ENCODE measurements around the gene GOT1.

The GOT1 gene

DNA sequence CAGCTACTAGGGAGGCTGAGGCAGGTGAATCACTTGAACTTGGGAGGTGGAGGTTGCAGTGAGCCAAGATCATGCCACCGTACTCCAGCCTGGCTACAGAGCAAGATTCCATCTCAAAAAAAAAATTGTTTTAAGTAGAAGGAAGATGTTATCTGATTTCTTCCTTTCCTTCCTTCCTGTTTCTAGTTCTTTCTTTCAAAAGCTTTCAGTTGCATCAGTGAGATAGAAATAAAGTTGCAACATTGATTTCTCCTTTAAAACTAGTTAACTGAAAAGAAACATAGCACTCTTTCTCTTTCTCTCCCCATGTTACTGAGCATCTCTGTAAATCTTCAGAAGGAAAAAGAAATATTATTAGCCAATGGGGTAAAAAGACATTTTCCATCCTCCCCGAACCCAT is 63.8 kb downstream of the GOT1 start:
- no peak for TF ChIP-seq CEBPB (IDR thresholded peaks at IDR 0.05)
- TF ChIP-seq EP300 (IDR thresholded peaks at IDR 0.05; ENCODE audit: borderline replicate concordance), result no peak
- TF ChIP-seq TAF1 (IDR thresholded peaks at IDR 0.05; ENCODE audit: low read depth), result no peak
- TF ChIP-seq YY1 (IDR thresholded peaks at IDR 0.05; ENCODE audit: low read depth), result no peak
- TF ChIP-seq TEAD4 (IDR thresholded peaks at IDR 0.05), result no peak
- TF ChIP-seq RAD21 (IDR thresholded peaks at IDR 0.05; ENCODE audit: low read depth), result no peak
- no peak for TF ChIP-seq TCF12 (IDR thresholded peaks at IDR 0.05; ENCODE audit: low read depth)
- TF ChIP-seq, protein P1, sequence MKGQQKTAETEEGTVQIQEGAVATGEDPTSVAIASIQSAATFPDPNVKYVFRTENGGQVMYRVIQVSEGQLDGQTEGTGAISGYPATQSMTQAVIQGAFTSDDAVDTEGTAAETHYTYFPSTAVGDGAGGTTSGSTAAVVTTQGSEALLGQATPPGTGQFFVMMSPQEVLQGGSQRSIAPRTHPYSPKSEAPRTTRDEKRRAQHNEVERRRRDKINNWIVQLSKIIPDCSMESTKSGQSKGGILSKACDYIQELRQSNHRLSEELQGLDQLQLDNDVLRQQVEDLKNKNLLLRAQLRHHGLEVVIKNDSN (IDR thresholded peaks at IDR 0.05), result no peak
- no peak for TF ChIP-seq ZBTB7A (IDR thresholded peaks at IDR 0.05; ENCODE audit: low read depth)
- no peak for TF ChIP-seq EGR1 (IDR thresholded peaks at IDR 0.05)
- no peak for TF ChIP-seq FOXM1 (IDR thresholded peaks at IDR 0.05; ENCODE audit: borderline replicate concordance, low read depth)
- TF ChIP-seq REST (IDR thresholded peaks at IDR 0.05; ENCODE audit: low read depth), result no peak
- TF ChIP-seq, protein P2, sequence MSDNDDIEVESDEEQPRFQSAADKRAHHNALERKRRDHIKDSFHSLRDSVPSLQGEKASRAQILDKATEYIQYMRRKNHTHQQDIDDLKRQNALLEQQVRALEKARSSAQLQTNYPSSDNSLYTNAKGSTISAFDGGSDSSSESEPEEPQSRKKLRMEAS (IDR thresholded peaks at IDR 0.05), result no peak
- no peak for TF ChIP-seq CREB1 (IDR thresholded peaks at IDR 0.05; ENCODE audit: low read depth)
- TF ChIP-seq NFIC (IDR thresholded peaks at IDR 0.05), result no peak

- TF ChIP-seq ZBTB7A (IDR thresholded peaks at IDR 0.05; ENCODE audit: low read depth), result no peak
- no peak for TF ChIP-seq TCF12 (IDR thresholded peaks at IDR 0.05; ENCODE audit: low read depth)
- no peak for TF ChIP-seq TAF1 (IDR thresholded peaks at IDR 0.05; ENCODE audit: low read depth)
- TF ChIP-seq NFIC (IDR thresholded peaks at IDR 0.05), result no peak
Measured at GRCh38 chr10:99365736-99366135, 64.7 kb downstream of the GOT1 start.

DNA sequence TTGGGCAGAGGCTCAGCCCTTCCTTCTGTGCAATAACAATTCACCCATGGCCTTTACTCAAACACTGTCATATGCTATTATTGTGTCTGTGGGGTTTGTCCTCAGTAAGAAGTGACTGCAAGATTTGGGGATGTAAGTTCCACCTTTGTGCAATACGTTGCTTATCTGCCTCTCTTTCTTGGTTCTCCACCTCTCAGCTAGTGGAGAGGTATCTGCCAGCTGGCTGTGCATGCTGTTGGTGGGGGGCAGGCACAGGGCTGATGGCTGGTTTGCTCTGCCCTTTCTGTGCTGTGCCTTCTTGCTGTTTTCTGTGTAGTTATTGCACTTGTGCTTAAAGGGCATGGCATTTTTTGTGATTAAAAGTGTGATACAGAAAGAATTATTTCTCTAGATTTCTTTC is 65.1 kb downstream of the GOT1 start:
- TF ChIP-seq NFIC (IDR thresholded peaks at IDR 0.05) (no peak), EP300 (IDR thresholded peaks at IDR 0.05; ENCODE audit: borderline replicate concordance) (no peak), YY1 (IDR thresholded peaks at IDR 0.05; ENCODE audit: low read depth) (no peak), CEBPB (IDR thresholded peaks at IDR 0.05) (no peak), EGR1 (IDR thresholded peaks at IDR 0.05) (no peak), REST (IDR thresholded peaks at IDR 0.05; ENCODE audit: low read depth) (no peak), TCF12 (IDR thresholded peaks at IDR 0.05; ENCODE audit: low read depth) (no peak), TEAD4 (IDR thresholded peaks at IDR 0.05) (no peak), RAD21 (IDR thresholded peaks at IDR 0.05; ENCODE audit: low read depth) (no peak), ZBTB7A (IDR thresholded peaks at IDR 0.05; ENCODE audit: low read depth) (no peak), CREB1 (IDR thresholded peaks at IDR 0.05; ENCODE audit: low read depth) (no peak)
- TF ChIP-seq, protein P2 (IDR thresholded peaks at IDR 0.05), result no peak

GRCh38 chr10:99364125-99364524 is 66.3 kb downstream of the GOT1 start:
- no peak for TF ChIP-seq EP300 (IDR thresholded peaks at IDR 0.05; ENCODE audit: borderline replicate concordance)
- no peak for TF ChIP-seq YY1 (IDR thresholded peaks at IDR 0.05; ENCODE audit: low read depth)
- no peak for TF ChIP-seq REST (IDR thresholded peaks at IDR 0.05; ENCODE audit: low read depth)
- TF ChIP-seq ZBTB7A (IDR thresholded peaks at IDR 0.05; ENCODE audit: low read depth), result no peak
- TF ChIP-seq, protein P1 (IDR thresholded peaks at IDR 0.05), result no peak
- TF ChIP-seq, protein P2 (IDR thresholded peaks at IDR 0.05), result no peak

GRCh38 chr10:99360934-99361333 is 69.5 kb downstream of the GOT1 start:
- TF ChIP-seq REST (IDR thresholded peaks at IDR 0.05; ENCODE audit: low read depth) (no peak), YY1 (IDR thresholded peaks at IDR 0.05; ENCODE audit: low read depth) (no peak), EGR1 (IDR thresholded peaks at IDR 0.05) (no peak), TCF12 (IDR thresholded peaks at IDR 0.05; ENCODE audit: low read depth) (no peak), CEBPB (IDR thresholded peaks at IDR 0.05) (no peak), FOXM1 (IDR thresholded peaks at IDR 0.05; ENCODE audit: borderline replicate concordance, low read depth) (no peak)

All from Ishikawa (cell line).